Keratinocyte (primary cell): ENCODE results near the gene PPY. TPM values are rescaled to one million over a fixed set of nuclear protein-coding genes. Genes with fewer than 3 reads are reported as not detected.

Experiments
- DNase-seq: peaks from one replicate; pipeline ENCODE4 v3.0.0-alpha.2; 2011; ENCODE audit warnings: low read depth, missing footprints, low spot score
- FAIRE-seq: peaks from 2 replicates; lab custom pipeline; 2011; peaks lifted over from hg19 to GRCh38; lab: Jason Lieb, UNC
- H2AFZ ChIP-seq: 2 replicates; pipeline ENCODE4 v1.6.0; 2012; ENCODE audit warnings: low read length, control low read depth, inconsistent platforms; ENCODE audit not compliant: control insufficient read depth
- H3K27ac ChIP-seq: 2 replicates; pipeline ENCODE4 v1.5.1; 2011; ENCODE audit warnings: low read length; ENCODE audit not compliant: control insufficient read depth, insufficient read depth
- H3K27me3 ChIP-seq: 3 replicates; pipeline ENCODE4 v1.6.0; 2011; ENCODE audit warnings: low read length; ENCODE audit not compliant: control insufficient read depth, insufficient read depth; ENCODE audit errors: extremely low read depth
- H3K36me3 ChIP-seq, 2 experiments: 2 replicates in 1 of 2; 3 replicates in 1 of 2; pipeline ENCODE4 v1.5.1; 2011; ENCODE audit warnings: low read length in 2 of 2, mild to moderate bottlenecking in 1 of 2; ENCODE audit not compliant: control insufficient read depth in 2 of 2, insufficient read depth in 2 of 2; ENCODE audit errors: extremely low read depth in 1 of 2
- H3K4me1 ChIP-seq: 3 replicates; pipeline ENCODE4 v1.5.1; 2011; ENCODE audit warnings: low read length; ENCODE audit not compliant: control insufficient read depth, insufficient read depth; ENCODE audit errors: extremely low read depth
- H3K4me2 ChIP-seq: 3 replicates; pipeline ENCODE4 v1.6.0; 2011; ENCODE audit warnings: low read depth, low read length; ENCODE audit not compliant: control insufficient read depth, insufficient read depth; ENCODE audit errors: extremely low read depth
- H3K4me3 ChIP-seq, 3 experiments: fragments of 200-600 bp in 1 of 3; sonication (generic) in 1 of 3; 2 replicates in 2 of 3; 3 replicates in 1 of 3; pipeline ENCODE4 v1.5.1; 2011 to 2016; ENCODE audit warnings: low read length in 3 of 3, mild to moderate bottlenecking in 3 of 3, control low read depth in 2 of 3, inconsistent platforms in 1 of 3, low read depth in 1 of 3, mixed read lengths in 1 of 3, mixed run types in 1 of 3, moderate library complexity in 1 of 3; ENCODE audit not compliant: control insufficient read depth in 2 of 3, insufficient read depth in 2 of 3; ENCODE audit errors: extremely low read depth in 1 of 3
- H3K79me2 ChIP-seq: 2 replicates; pipeline ENCODE4 v1.6.0; 2012; ENCODE audit warnings: low read length; ENCODE audit not compliant: control insufficient read depth, insufficient read depth
- H3K9ac ChIP-seq: 3 replicates; pipeline ENCODE4 v1.6.0; 2011; ENCODE audit warnings: low read length; ENCODE audit not compliant: control insufficient read depth, insufficient read depth; ENCODE audit errors: extremely low read depth
- H3K9me1 ChIP-seq: 3 replicates; pipeline ENCODE4 v1.6.0; 2011; ENCODE audit warnings: low read length; ENCODE audit not compliant: control insufficient read depth, insufficient read depth; ENCODE audit errors: extremely low read depth
- H3K9me3 ChIP-seq: 2 replicates; pipeline ENCODE4 v1.5.1; 2012; ENCODE audit warnings: low read depth, low read length; ENCODE audit not compliant: control insufficient read depth
- H4K20me1 ChIP-seq: 3 replicates; pipeline ENCODE4 v1.6.0; 2011; ENCODE audit warnings: low read length; ENCODE audit not compliant: control insufficient read depth, insufficient read depth; ENCODE audit errors: extremely low read depth
- CTCF ChIP-seq, 3 experiments: IDR thresholded peaks in 1 of 3; conservative IDR thresholded peaks in 1 of 3; optimal IDR thresholded peaks in 1 of 3; 2 replicates in 2 of 3; 3 replicates in 1 of 3; pipeline versions ENCODE3 to v1.5.1; 2011; ENCODE audit warnings: low read length in 3 of 3, mild to moderate bottlenecking in 3 of 3, moderate library complexity in 2 of 3, control low read depth in 1 of 3, inconsistent platforms in 1 of 3; ENCODE audit not compliant: insufficient read depth in 2 of 3; ENCODE audit errors: extremely low read depth in 1 of 3
- EZH2 ChIP-seq: IDR thresholded peaks from one replicate; pipeline ENCODE4 v1.6.1; 2012; ENCODE audit warnings: inconsistent platforms, mild to moderate bottlenecking, low read length, moderate library complexity
- dilution Hi-C: fragments of 300-500 bp; cut with MboI; formaldehyde crosslinking; loops from one replicate; pipeline ENCODE4 v1.7.0; 2020; ENCODE audit warnings: low sequenced_read_pairs; ENCODE audit not compliant: extremely low pct_ligation_motif_present
- polyA plus RNA-seq, 5 experiments: library from polyadenylated mRNA; depleted of rRNA in 3 of 5; stranded (reverse) in 3 of 5; stranded (forward) in 1 of 5; unstranded in 1 of 5; fragments of >200 nt; gene quantifications; 1 replicate in 1 of 5; 2 replicates in 3 of 5; 3 replicates in 1 of 5; pipeline versions ENCODE4 v1.2.1 to v1.2.3, GENCODE V29; 2011 to 2012; ENCODE audit warnings: missing spikeins in 2 of 5, low read depth in 1 of 5, low replicate concordance in 1 of 5

Gene PPY
- polyA plus RNA-seq, 1 donor (not counting 4 experiments of a cell fraction or from before 2014, with no cell fraction given) = not detected

- H3K27me3 ChIP-seq = peaks cover 49% of the 10 kb centered on the region
- no peaks in the 10 kb centered on the region for H4K20me1 ChIP-seq
- DNase-seq (no peak), FAIRE-seq (no peak)
- H3K36me3 ChIP-seq = no peaks in the 10 kb centered on the region
- H3K79me2 ChIP-seq = no peaks in the 10 kb centered on the region
- H3K4me1 ChIP-seq = no peaks in the 10 kb centered on the region
- no peak overlapping the region for H3K27ac ChIP-seq
- peak overlapping the region in 1 of 3 experiments; percentile 46 for H3K4me3 ChIP-seq
- no peaks in the 10 kb centered on the region for H3K9me3 ChIP-seq
- H2AFZ ChIP-seq = no peak overlapping the region
- peak overlapping the region; percentile 60 for H3K4me2 ChIP-seq
- H3K9ac ChIP-seq = no peak overlapping the region
- dilution Hi-C loops = no loop called here
- H3K9me1 ChIP-seq = no peaks in the 10 kb centered on the region
- TF ChIP-seq EZH2 (no peak), CTCF (optimal IDR thresholded peaks at IDR 0.05 in 1 of 3, IDR thresholded peaks at IDR 0.05 in 1 of 3, conservative IDR thresholded peaks at IDR 0.05 in 1 of 3; ENCODE audit: extremely low read depth in 1 of 3, insufficient read depth in 2 of 3, low read length in 3 of 3) (no peak)
Observed at GRCh38 chr17:43983196-43983514, 40.9 kb upstream of the PPY start.

GRCh38 chr17:43982171-43982570 lies 39.9 kb upstream of the PPY start:
- no peaks in the 10 kb centered on the region for H4K20me1 ChIP-seq
- TF ChIP-seq EZH2 (no peak), CTCF (optimal IDR thresholded peaks at IDR 0.05 in 1 of 3, IDR thresholded peaks at IDR 0.05 in 1 of 3, conservative IDR thresholded peaks at IDR 0.05 in 1 of 3; ENCODE audit: extremely low read depth in 1 of 3, insufficient read depth in 2 of 3, low read length in 3 of 3) (no peak)
- no peaks in the 10 kb centered on the region for H3K4me1 ChIP-seq
- H3K9me3 ChIP-seq = no peaks in the 10 kb centered on the region
- no peak overlapping the region for H3K9ac ChIP-seq
- H3K27ac ChIP-seq = no peak overlapping the region
- H3K79me2 ChIP-seq = no peaks in the 10 kb centered on the region
- H3K4me3 ChIP-seq = no peak overlapping the region
- no peak overlapping the region for H2AFZ ChIP-seq
- H3K4me2 ChIP-seq = no peak overlapping the region
- DNase-seq (no peak), FAIRE-seq (no peak)
- dilution Hi-C loops = no loop called here
- peaks cover 54% of the 10 kb centered on the region for H3K27me3 ChIP-seq
- H3K36me3 ChIP-seq = no peaks in the 10 kb centered on the region
- no peaks in the 10 kb centered on the region for H3K9me1 ChIP-seq
